Osteoblast (primary cell): ENCODE results near the gene FAM174C. TPM values are rescaled to one million over a fixed set of nuclear protein-coding genes. Genes with fewer than 3 reads are reported as not detected.
A peak's percentile ranks its signal among the peaks of the same experiment; 100 is the strongest.

ENCODE experiments used
- DNase-seq: peaks from one replicate; pipeline ENCODE4 v3.0.0; 2011; ENCODE audit warnings: low spot score, mixed read lengths; ENCODE audit not compliant: insufficient read length; ENCODE audit errors: missing footprints
- H2AFZ ChIP-seq: 2 replicates; pipeline ENCODE4 v1.6.0; 2011; ENCODE audit warnings: mild to moderate bottlenecking, low read length
- H3K27ac ChIP-seq: 2 replicates; pipeline ENCODE4 v1.5.1; 2011; ENCODE audit warnings: mild to moderate bottlenecking, low read depth, low read length, moderate library complexity
- H3K27me3 ChIP-seq: 2 replicates; pipeline ENCODE4 v1.6.0; 2012; ENCODE audit warnings: mild to moderate bottlenecking, control low read depth, inconsistent platforms, low read length, moderate library complexity; ENCODE audit not compliant: insufficient read depth
- H3K36me3 ChIP-seq: 2 replicates; pipeline ENCODE4 v1.5.1; 2011; ENCODE audit warnings: mild to moderate bottlenecking, low read length, control low read depth, moderate library complexity; ENCODE audit not compliant: insufficient read depth
- H3K4me1 ChIP-seq: 2 replicates; pipeline ENCODE4 v1.5.1; 2011; ENCODE audit warnings: mild to moderate bottlenecking, low read length, control low read depth, moderate library complexity; ENCODE audit not compliant: insufficient read depth
- H3K4me2 ChIP-seq: 2 replicates; pipeline ENCODE4 v1.6.0; 2011; ENCODE audit warnings: mild to moderate bottlenecking, low read length; ENCODE audit not compliant: insufficient read depth
- H3K4me3 ChIP-seq: fragments of 200-600 bp; sonication (generic); 3 replicates; pipeline ENCODE4 v1.5.1; 2012; ENCODE audit warnings: mild to moderate bottlenecking, low read length, inconsistent platforms; ENCODE audit not compliant: insufficient read depth
- H3K79me2 ChIP-seq: 2 replicates; pipeline ENCODE4 v1.6.0; 2012; ENCODE audit warnings: mild to moderate bottlenecking, low read length, control low read depth, inconsistent platforms; ENCODE audit not compliant: insufficient read depth
- H3K9me3 ChIP-seq: 2 replicates; pipeline ENCODE4 v1.5.1; 2011; ENCODE audit warnings: low read depth, low read length, control low read depth
- H4K20me1 ChIP-seq: 2 replicates; pipeline ENCODE4 v1.6.0; 2012; ENCODE audit warnings: mild to moderate bottlenecking, low read length, control low read depth; ENCODE audit not compliant: insufficient read depth
- CTCF ChIP-seq: IDR thresholded peaks from 2 replicates; pipeline ENCODE4 v1.5.1; 2011; ENCODE audit warnings: mild to moderate bottlenecking, low read depth, low read length, moderate library complexity; ENCODE audit errors: extremely low read depth
- total RNA-seq: library from RNA; depleted of rRNA; stranded (reverse); fragments of >200 nt; gene quantifications from 2 replicates; pipeline ENCODE4 v1.2.3, GENCODE V29; 2012

FAM174C gene
- total RNA-seq, 1 donor: 25.0 TPM

GRCh38 chr19:1252221-1252820 lies 23.0 kb upstream of the FAM174C start:
- Histone ChIP-seq H4K20me1 (peaks cover 38% of the 10 kb centered on the region), H3K27me3 (no peaks in the 10 kb centered on the region), H3K4me3 (peak overlapping the region; percentile 80), H2AFZ (no peak overlapping the region), H3K36me3 (peaks cover 45% of the 10 kb centered on the region), H3K27ac (peak overlapping the region; percentile 78), H3K9me3 (no peaks in the 10 kb centered on the region), H3K4me2 (peak overlapping the region; percentile 87), H3K4me1 (peaks cover 32% of the 10 kb centered on the region), H3K79me2 (peaks cover 64% of the 10 kb centered on the region)
- peak; percentile 99 for DNase-seq
- TF ChIP-seq CTCF: no peak

DNA sequence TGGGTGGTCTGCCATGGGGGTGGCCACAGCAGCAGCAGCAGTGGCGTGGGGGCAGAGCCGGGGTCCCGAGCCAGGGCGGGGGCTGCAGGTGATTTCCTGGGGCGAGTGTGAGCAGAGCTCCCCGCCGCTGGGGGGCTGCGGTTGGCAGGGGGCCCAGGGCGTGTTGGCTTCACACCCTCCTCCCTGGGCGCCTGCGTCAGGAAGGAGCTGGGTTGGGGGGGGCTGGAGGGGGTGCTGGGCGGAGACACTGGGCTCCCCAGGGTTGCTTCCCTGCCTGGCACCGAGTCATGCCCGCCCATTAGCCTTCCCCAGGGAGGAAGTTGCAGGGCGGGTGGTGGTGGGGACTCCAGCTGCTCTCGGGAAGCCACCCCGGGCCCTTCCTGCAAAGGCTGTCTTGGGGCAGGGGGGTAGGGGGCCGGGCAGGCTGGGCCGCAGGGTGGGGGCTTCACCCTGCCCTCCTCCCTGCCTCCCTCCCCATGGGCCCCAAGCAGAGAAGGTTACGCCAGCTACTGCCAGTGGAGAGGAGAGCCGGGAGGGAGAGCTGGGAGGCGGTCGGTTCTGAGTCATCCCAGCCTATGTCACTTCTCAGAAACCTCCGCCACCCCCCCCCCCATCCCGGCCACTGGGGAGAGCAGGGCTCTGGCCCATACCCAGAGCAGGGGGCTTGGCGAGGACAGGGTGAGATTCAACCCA lies 22.4 kb upstream of the FAM174C start:
- Histone ChIP-seq H3K9me3 (no peaks in the 10 kb centered on the region), H3K27ac (peak overlapping the region; percentile 83), H2AFZ (no peak overlapping the region), H3K4me2 (peak overlapping the region; percentile 87), H3K36me3 (peaks cover 52% of the 10 kb centered on the region), H4K20me1 (peaks cover 45% of the 10 kb centered on the region), H3K4me3 (peak overlapping the region; percentile 80), H3K79me2 (peaks cover 67% of the 10 kb centered on the region), H3K4me1 (peaks cover 35% of the 10 kb centered on the region), H3K27me3 (no peaks in the 10 kb centered on the region)
- DNase-seq: peak; percentile 100
- TF ChIP-seq CTCF: no peak

DNA sequence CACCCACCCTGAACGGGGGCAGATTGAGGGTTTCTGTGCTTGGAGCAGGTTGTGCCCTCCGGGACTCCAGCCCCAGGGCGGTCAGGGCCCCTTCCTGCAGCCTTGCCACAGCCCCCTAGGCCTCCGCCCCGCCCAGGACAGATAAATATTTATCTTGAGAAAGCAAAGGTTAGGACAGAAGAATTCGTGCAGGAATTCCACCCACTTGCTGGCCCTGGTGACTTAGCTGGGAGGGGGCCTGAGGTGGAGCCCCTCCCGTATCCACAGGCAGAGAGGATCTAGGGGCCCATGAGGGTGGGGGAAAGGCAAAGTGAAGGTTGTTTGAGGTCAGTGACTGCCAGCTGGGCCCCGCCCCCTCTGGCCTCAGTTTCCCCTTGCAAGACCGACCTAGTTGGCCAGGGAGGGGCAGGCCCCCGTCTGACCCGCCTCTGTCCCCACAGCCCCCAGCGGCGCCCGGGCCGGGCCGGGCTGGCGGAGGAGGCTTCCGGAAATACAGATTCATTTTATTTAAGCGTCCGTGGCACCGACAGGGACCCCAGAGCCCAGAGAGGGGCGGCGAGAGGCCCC lies 21.7 kb upstream of the FAM174C start:
- no peak for DNase-seq
- peaks cover 35% of the 10 kb centered on the region for H3K4me1 ChIP-seq
- no peak overlapping the region for H2AFZ ChIP-seq
- no peak for TF ChIP-seq CTCF
- H3K4me2 ChIP-seq: peak overlapping the region; percentile 87
- H3K79me2 ChIP-seq: peaks cover 67% of the 10 kb centered on the region
- H3K36me3 ChIP-seq: peaks cover 57% of the 10 kb centered on the region
- no peaks in the 10 kb centered on the region for H3K9me3 ChIP-seq
- H3K27me3 ChIP-seq: no peaks in the 10 kb centered on the region
- H4K20me1 ChIP-seq: peaks cover 46% of the 10 kb centered on the region
- H3K4me3 ChIP-seq: peak overlapping the region; percentile 80
- H3K27ac ChIP-seq: peak overlapping the region; percentile 83

- peak; percentile 93 for DNase-seq
- Histone ChIP-seq H4K20me1 (peaks cover 51% of the 10 kb centered on the region), H3K4me1 (peaks cover 35% of the 10 kb centered on the region), H3K4me3 (peak overlapping the region; percentile 80), H3K36me3 (peaks cover 57% of the 10 kb centered on the region), H3K27ac (peak overlapping the region; percentile 83), H3K9me3 (no peaks in the 10 kb centered on the region), H3K27me3 (no peaks in the 10 kb centered on the region), H3K79me2 (peaks cover 67% of the 10 kb centered on the region), H3K4me2 (peak overlapping the region; percentile 87), H2AFZ (no peak overlapping the region)
- TF ChIP-seq CTCF: no peak
Measured at GRCh38 chr19:1254081-1254527, 21.2 kb upstream of the FAM174C start.
